DOHH2 (cell line): Measurements from ENCODE around the gene TBCK.

Experiments
- EZH2phosphoT487 ChIP-seq: fragments of 200-600 bp; sonication (generic); IDR thresholded peaks from 2 replicates; pipeline ENCODE4 v1.6.1; 2017; ENCODE audit warnings: borderline replicate concordance, mild to moderate bottlenecking, antibody characterized with exemption, low read length, moderate library complexity, mixed read lengths
- TF ChIP-seq, protein P1 (sequence below): fragments of 200-600 bp; sonication (generic); IDR thresholded peaks from one replicate; pipeline ENCODE4 v1.5.1; 2014; ENCODE audit warnings: antibody characterized with exemption, mild to moderate bottlenecking, low read depth, low read length; ENCODE audit not compliant: poor library complexity, severe bottlenecking

- TF ChIP-seq, protein P1, sequence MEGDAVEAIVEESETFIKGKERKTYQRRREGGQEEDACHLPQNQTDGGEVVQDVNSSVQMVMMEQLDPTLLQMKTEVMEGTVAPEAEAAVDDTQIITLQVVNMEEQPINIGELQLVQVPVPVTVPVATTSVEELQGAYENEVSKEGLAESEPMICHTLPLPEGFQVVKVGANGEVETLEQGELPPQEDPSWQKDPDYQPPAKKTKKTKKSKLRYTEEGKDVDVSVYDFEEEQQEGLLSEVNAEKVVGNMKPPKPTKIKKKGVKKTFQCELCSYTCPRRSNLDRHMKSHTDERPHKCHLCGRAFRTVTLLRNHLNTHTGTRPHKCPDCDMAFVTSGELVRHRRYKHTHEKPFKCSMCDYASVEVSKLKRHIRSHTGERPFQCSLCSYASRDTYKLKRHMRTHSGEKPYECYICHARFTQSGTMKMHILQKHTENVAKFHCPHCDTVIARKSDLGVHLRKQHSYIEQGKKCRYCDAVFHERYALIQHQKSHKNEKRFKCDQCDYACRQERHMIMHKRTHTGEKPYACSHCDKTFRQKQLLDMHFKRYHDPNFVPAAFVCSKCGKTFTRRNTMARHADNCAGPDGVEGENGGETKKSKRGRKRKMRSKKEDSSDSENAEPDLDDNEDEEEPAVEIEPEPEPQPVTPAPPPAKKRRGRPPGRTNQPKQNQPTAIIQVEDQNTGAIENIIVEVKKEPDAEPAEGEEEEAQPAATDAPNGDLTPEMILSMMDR, result no peak
- no peak for TF ChIP-seq EZH2phosphoT487
Observed at GRCh38 chr4:106336618-106337017, 20.6 kb upstream of the TBCK start.
